ENCODE measurements around the gene CEMIP.

CEMIP gene

GRCh38 chr15:80769153-80769828 is 9.9 kb upstream of the CEMIP start:
- TF ChIP-seq ZNF274 (IDR thresholded peaks at IDR 0.05; ENCODE audit: low read depth, low read length) = no peak
- no peak overlapping the region for H3K4me3 ChIP-seq (ENCODE audit: low read length)

- no peak for TF ChIP-seq ZNF274 (IDR thresholded peaks at IDR 0.05; ENCODE audit: low read depth, low read length)
These were observed 9.1 kb upstream of the CEMIP start for GRCh38 chr15:80769829-80770705.

GRCh38 chr15:80773122-80773551 is 6.0 kb upstream of the CEMIP start:
- no peak overlapping the region for H3K4me3 ChIP-seq (ENCODE audit: low read length)
- no peak for TF ChIP-seq ZNF274 (IDR thresholded peaks at IDR 0.05; ENCODE audit: low read depth, low read length)

More at GRCh38 chr15:80769829-80770705, 9.1 kb upstream of the CEMIP start:
- no peak overlapping the region for H3K4me3 ChIP-seq (ENCODE audit: low read length)

- no peak overlapping the region for H3K4me3 ChIP-seq (ENCODE audit: low read length)
- TF ChIP-seq ZNF274 (IDR thresholded peaks at IDR 0.05; ENCODE audit: low read depth, low read length) = no peak
These were observed 5.3 kb upstream of the CEMIP start for GRCh38 chr15:80773792-80774352.

DNA sequence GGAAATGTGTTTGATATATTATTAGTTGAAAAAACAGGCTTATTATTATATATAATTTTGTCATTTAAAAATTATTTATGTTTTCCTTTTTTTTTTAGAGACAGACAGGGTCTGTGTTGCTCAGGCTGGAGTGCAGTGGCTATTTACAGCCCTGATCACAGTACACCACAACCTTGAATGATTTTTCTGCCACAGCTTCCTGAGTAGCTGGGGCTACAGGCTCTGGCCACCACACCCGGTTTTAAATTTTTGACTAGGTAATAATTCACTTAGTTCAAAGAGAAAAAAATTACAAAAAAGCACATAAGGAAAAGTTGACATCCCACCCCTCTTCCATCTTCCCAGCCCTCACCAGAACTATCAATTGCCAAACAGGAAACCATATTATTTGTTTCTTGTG is 4.7 kb upstream of the CEMIP start:
- no peak for TF ChIP-seq ZNF274 (IDR thresholded peaks at IDR 0.05; ENCODE audit: low read depth, low read length)

DNA sequence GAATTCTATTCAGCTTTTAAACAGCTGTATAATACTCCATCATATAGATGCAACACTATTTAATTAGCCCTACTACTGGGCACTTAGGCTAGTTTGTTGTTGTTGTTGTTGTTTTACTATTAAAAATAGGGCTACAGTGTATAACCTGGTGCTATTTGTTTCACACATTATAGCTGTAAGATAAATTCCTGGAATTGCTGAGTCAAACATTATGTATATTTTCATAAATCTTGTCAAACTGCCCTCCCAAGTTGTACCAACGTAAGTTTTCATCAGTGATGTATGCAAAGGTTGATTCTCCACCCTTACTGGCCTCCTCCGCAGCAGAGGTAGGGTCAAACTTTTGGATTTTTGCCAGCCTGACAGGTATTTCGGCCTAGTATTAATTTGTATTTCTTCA is 3.8 kb upstream of the CEMIP start:
- no peak overlapping the region for H3K4me3 ChIP-seq (ENCODE audit: low read length)
- TF ChIP-seq ZNF274 (IDR thresholded peaks at IDR 0.05; ENCODE audit: low read depth, low read length) = no peak

More for the DNA sequence above, 4.7 kb upstream of the CEMIP start:
- H3K4me3 ChIP-seq (ENCODE audit: low read length) = no peak overlapping the region

DNA sequence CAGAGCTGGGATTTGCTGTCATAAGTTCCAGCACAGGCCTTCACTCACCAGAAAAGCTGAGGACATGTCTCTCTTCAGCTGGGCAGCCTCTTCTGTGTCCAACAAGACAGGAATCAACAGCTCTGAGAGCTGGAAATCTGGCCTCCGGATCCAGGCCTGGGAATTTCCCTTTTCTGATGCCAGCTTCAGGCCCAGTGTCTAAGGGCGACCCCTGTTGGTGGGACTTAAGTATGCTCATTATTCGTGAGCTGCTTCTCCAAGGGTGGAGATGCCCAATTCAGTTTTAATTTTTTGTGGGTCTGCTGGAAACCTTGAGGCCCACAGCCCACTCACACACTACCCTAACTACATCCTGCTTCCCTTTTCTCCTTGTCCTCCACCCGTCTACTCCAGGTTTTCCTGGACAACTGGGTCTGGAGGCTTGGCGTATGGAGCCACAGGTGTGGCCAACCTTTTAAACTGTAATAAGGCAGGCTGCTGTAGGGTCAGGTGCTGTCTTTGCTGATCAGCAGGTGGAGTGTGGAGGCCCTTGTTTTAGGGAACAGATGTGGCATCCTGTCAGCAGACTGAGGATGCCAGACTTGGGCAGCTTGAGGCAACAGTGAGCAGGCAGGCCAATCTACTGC is 2.6 kb upstream of the CEMIP start:
- TF ChIP-seq ZNF274 (IDR thresholded peaks at IDR 0.05; ENCODE audit: low read depth, low read length) = no peak
- H3K4me3 ChIP-seq (ENCODE audit: low read length) = no peak overlapping the region

DNA sequence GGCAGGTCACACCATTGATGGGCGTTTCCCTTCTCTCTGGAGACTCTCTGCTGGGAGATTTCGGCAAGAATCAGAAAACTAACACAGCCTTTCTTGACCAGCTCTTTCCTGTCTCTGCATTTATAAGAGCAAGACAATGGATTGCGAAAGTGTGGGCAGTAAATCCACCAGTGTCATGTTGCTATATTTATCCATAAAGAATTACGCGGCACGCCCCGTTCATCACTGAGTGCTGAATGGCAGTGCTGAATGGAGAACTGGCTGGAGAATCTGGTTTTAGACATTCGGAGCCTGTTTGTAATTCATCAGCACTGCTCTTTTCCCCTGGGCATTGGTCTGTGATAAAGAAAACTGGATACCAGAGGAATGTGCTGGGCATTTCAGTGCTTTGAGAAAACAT is 2.0 kb upstream of the CEMIP start:
- no peak overlapping the region for H3K4me3 ChIP-seq (ENCODE audit: low read length)
- no peak for TF ChIP-seq ZNF274 (IDR thresholded peaks at IDR 0.05; ENCODE audit: low read depth, low read length)

DNA sequence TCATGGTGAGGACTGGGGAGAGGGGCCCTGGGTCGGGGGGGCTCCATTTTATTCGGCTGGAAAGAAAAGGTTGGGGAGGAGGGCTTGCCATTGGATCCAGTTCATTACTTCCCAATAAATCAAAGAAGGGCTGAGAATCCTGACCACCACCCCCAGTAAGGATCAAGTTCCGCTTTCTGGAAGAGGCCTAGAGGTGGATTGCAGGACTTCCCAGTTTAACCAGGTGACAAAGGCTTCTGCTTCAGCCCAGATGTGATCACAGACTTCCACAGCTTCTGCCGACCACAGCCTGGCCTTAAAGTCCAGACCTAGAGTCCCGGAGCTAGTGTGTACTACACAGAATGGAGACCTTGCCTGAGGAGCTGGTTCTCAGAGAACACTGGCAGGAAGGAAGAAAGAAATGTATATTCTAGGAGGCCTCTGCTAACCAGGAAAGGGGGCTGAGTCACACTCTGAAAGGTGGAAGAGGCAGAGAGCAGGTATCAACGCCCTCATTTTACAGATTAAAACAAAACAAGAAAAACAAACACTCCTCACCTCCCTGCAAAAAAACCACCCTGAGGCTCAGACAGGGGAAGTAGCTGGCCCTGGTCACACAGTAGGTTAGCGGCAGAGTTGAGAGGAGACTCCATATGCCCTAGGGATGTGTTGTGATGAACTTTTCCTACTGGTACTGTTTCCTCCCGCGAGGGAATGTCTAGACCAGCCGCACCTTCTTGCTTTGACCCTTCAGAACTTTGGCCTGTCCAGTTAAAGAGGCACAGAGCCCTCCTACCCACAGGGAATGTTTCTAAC is 1.1 kb upstream of the CEMIP start:
- H3K4me3 ChIP-seq (ENCODE audit: low read length) = no peak overlapping the region
- TF ChIP-seq ZNF274 (IDR thresholded peaks at IDR 0.05; ENCODE audit: low read depth, low read length) = no peak

DNA sequence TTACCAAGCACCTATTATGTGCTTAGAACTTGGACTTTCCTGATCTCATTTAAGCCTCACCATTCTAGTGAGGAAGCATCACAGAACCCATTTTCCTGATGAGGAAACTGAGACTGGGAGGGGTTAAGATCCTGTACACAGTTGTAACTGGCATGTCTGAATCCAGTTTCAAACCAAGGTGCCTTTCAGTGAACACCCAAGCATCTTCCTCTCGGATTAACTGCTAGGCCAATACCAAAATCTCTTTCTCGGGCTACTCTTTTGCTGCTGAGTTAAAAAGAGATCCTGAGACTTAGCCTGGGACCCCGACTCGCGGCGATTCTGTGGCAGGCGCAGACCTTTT is 578 bp upstream of the CEMIP start:
- no peak overlapping the region for H3K4me3 ChIP-seq (ENCODE audit: low read length)
- TF ChIP-seq ZNF274 (IDR thresholded peaks at IDR 0.05; ENCODE audit: low read depth, low read length) = no peak

DNA sequence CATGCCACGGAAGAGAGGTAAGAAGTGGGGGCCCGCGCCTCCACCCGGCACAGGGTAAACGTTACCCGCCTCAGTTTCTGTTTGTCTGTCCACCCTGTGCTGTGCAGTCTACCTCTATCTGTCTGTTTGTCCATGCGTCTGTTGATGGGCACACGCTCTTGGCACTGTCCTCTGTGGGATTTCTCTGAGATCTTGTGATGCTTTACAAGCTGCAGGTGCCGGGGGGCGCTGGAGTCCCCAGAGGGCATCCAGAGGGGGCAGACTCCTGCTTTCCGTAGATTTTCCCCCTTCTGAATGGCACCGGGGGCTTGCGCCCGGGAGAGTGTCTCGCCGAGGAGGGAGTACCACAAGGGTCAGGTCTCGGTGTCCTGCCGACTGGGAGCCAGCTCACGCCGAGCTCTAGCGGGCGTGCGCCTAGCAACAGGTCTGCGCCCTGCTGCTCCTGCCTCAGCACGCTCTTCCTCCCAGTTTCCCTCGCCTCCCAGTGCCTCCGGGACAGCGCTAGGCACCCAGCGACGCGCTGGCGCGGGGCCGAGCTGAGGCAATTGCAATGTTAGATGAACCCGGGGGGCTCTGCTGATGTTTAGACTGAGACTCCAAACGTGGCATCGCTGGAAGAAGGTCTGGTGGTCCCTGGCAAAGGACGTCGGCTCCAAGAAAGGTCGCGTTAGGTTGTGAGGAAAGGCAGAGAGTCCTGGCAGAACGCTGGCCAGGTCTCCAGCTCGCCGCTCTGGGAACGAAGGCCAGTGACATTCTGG is 667 bp downstream of the CEMIP start:
- TF ChIP-seq ZNF274 (IDR thresholded peaks at IDR 0.05; ENCODE audit: low read depth, low read length) = no peak
- H3K4me3 ChIP-seq (ENCODE audit: low read length) = peak overlapping the region; percentile 4; the same call in 1 of the 2 replicates

GRCh38 chr15:80780416-80781221 is 1.4 kb downstream of the CEMIP start:
- TF ChIP-seq ZNF274 (IDR thresholded peaks at IDR 0.05; ENCODE audit: low read depth, low read length) = no peak
- no peak overlapping the region for H3K4me3 ChIP-seq (ENCODE audit: low read length)

All from GM08714 (cell line).